Right renal pelvis (tissue), 4 donors: ENCODE measurements around the gene LRIG3. TPM values are rescaled to one million over a fixed set of nuclear protein-coding genes. Genes with fewer than 3 reads are reported as not detected.
"Not testable (repeated sequence)": the region's sequence is repeated elsewhere in the genome, so short reads cannot be mapped to it uniquely, and the experiment has no call there.

Experiments
- DNase-seq, 4 donors: peaks; one replicate each; pipeline ENCODE4 v3.0.0-alpha.2; 2013; ENCODE audit warnings: low read depth in 4 of 4, low spot score in 3 of 4, missing footprints in 1 of 4
- polyA plus RNA-seq, 4 donors: library from polyadenylated mRNA; unstranded; fragments of 120-200 nt; gene quantifications; one replicate each; pipeline ENCODE4 v1.2.1, GENCODE V29; 2013; ENCODE audit not compliant: insufficient read length in 4 of 4

LRIG3 gene
- polyA plus RNA-seq, 4 donors = 33.3 to 39.1 (median 34.0) TPM

- DNase-seq = no peak
Observed at GRCh38 chr12:58907391-58907790, 12.9 kb downstream of the LRIG3 start.

GRCh38 chr12:58906917-58907316 is 13.4 kb downstream of the LRIG3 start:
- no peak for DNase-seq

GRCh38 chr12:58905422-58905821 is 14.9 kb downstream of the LRIG3 start:
- DNase-seq = no peak

- DNase-seq = not testable (repeated sequence)
Observed at GRCh38 chr12:58902726-58903125, 17.6 kb downstream of the LRIG3 start.

- no peak for DNase-seq
Observed at GRCh38 chr12:58901664-58902063, 18.6 kb downstream of the LRIG3 start.

GRCh38 chr12:58897969-58898368 is 22.3 kb downstream of the LRIG3 start:
- DNase-seq = no peak

GRCh38 chr12:58896278-58896677 is 24.0 kb downstream of the LRIG3 start:
- DNase-seq = no peak

GRCh38 chr12:58895053-58895452 is 25.3 kb downstream of the LRIG3 start:
- no peak for DNase-seq

GRCh38 chr12:58894040-58894439 is 26.3 kb downstream of the LRIG3 start:
- no peak for DNase-seq

GRCh38 chr12:58893495-58893894 is 26.8 kb downstream of the LRIG3 start:
- no peak for DNase-seq

GRCh38 chr12:58889557-58889956 is 30.7 kb downstream of the LRIG3 start:
- no peak for DNase-seq

GRCh38 chr12:58888131-58888783 is 32.0 kb downstream of the LRIG3 start:
- peak in 2 of 4 donors; percentile 40 to 43 for DNase-seq

- DNase-seq = no peak
Observed at GRCh38 chr12:58887068-58887467, 33.2 kb downstream of the LRIG3 start.

GRCh38 chr12:58886474-58886873 is 33.8 kb downstream of the LRIG3 start:
- DNase-seq = no peak

- DNase-seq = no peak
Observed at GRCh38 chr12:58884916-58885315, 35.4 kb downstream of the LRIG3 start.

- DNase-seq = no peak
Observed at GRCh38 chr12:58883576-58884334, 36.5 kb downstream of the LRIG3 start.

- no peak for DNase-seq
Observed at GRCh38 chr12:58882826-58883225, 37.5 kb downstream of the LRIG3 start.

GRCh38 chr12:58881816-58882215 is 38.5 kb downstream of the LRIG3 start:
- DNase-seq = no peak

GRCh38 chr12:58880639-58881038 is 39.7 kb downstream of the LRIG3 start:
- DNase-seq = no peak

- no peak for DNase-seq
Observed at GRCh38 chr12:58877243-58877743, 43.0 kb downstream of the LRIG3 start.

GRCh38 chr12:58873496-58873895 is 46.8 kb downstream of the LRIG3 start:
- DNase-seq = no peak

- no peak for DNase-seq
Observed at GRCh38 chr12:58871556-58871955, 48.7 kb downstream of the LRIG3 start.
